Thoracic aorta (tissue), 2 donors: ENCODE data around the gene EIF3A. TPM values are rescaled to one million over a fixed set of nuclear protein-coding genes. Genes with fewer than 3 reads are reported as not detected.

ENCODE experiments used
- ATAC-seq: fragments of 150-250 bp; one replicate; pipeline ENCODE4 v1.8.0; 2017; ENCODE audit warnings: low read depth; ENCODE audit not compliant: insufficient number of reproducible peaks, low FRiP score
- DNase-seq: peaks from one replicate; pipeline ENCODE4 v3.0.0-alpha.2; 2020; ENCODE audit warnings: low spot score
- H3K27ac ChIP-seq, 2 donors: fragments of 200-600 bp; sonication (generic); 1 replicate in 1 of 2; 2 replicates in 1 of 2; pipeline ENCODE4 v1.5.1; 2016; ENCODE audit warnings: mild to moderate bottlenecking in 2 of 2, moderate library complexity in 2 of 2
- H3K27me3 ChIP-seq: fragments of 200-600 bp; sonication (generic); replicated peaks from 2 replicates; pipeline ENCODE4 v1.6.0; 2016; ENCODE audit warnings: mild to moderate bottlenecking; ENCODE audit not compliant: insufficient read depth
- H3K36me3 ChIP-seq: fragments of 200-600 bp; sonication (generic); one replicate; pipeline ENCODE4 v1.5.1; 2016
- H3K4me1 ChIP-seq, 2 donors: fragments of 200-600 bp; sonication (generic); 1 replicate in 1 of 2; 2 replicates in 1 of 2; pipeline versions ENCODE4 v1.5.1 to v1.6.0; 2016; ENCODE audit warnings: low read depth in 2 of 2, mild to moderate bottlenecking in 1 of 2; ENCODE audit not compliant: control insufficient read depth in 1 of 2
- H3K4me3 ChIP-seq: fragments of 200-600 bp; sonication (generic); 2 replicates; pipeline ENCODE4 v1.5.1; 2016; ENCODE audit warnings: mild to moderate bottlenecking
- H3K9me3 ChIP-seq: fragments of 200-600 bp; sonication (generic); 2 replicates; pipeline ENCODE4 v1.5.1; 2016
- CTCF ChIP-seq: fragments of 200-600 bp; sonication (generic); IDR thresholded peaks from one replicate; pipeline ENCODE4 v1.5.1; 2019; ENCODE audit warnings: antibody characterized with exemption
- total RNA-seq, 2 donors: library from RNA; depleted of rRNA; stranded (reverse); fragments of >200 nt; gene quantifications; one replicate each; pipeline versions ENCODE4 v1.1.0 to v1.2.3, GENCODE V29; 2016

Gene EIF3A
- total RNA-seq, 2 donors from 2014 or later: 70.8 to 135 TPM

- H3K27ac ChIP-seq: no peak overlapping the region
These were observed 78.7 kb downstream of the EIF3A start for GRCh38 chr10:119001717-119002500.

GRCh38 chr10:118998183-118998582 is 82.4 kb downstream of the EIF3A start:
- no peak overlapping the region for H3K27ac ChIP-seq
- H3K27me3 ChIP-seq: no peaks in the 10 kb centered on the region
- TF ChIP-seq CTCF: no peak
- no peaks in the 10 kb centered on the region for H3K36me3 ChIP-seq
- H3K9me3 ChIP-seq: no peaks in the 10 kb centered on the region
- H3K4me3 ChIP-seq: no peak overlapping the region
- DNase-seq: no peak
- no peak for ATAC-seq
- no peaks in the 10 kb centered on the region for H3K4me1 ChIP-seq

More at GRCh38 chr10:119001717-119002500, 78.7 kb downstream of the EIF3A start:
- no peak for ATAC-seq
- no peak overlapping the region for H3K4me3 ChIP-seq
- TF ChIP-seq CTCF: no peak
- H3K4me1 ChIP-seq: peaks cover 5 to 9% of the 10 kb centered on the region in 2 donors
- DNase-seq: no peak
- no peaks in the 10 kb centered on the region for H3K36me3 ChIP-seq
- H3K27me3 ChIP-seq: no peaks in the 10 kb centered on the region
- no peaks in the 10 kb centered on the region for H3K9me3 ChIP-seq

- no peaks in the 10 kb centered on the region for H3K27me3 ChIP-seq
- DNase-seq (no peak), ATAC-seq (no peak)
- H3K4me3 ChIP-seq: no peak overlapping the region
- no peaks in the 10 kb centered on the region for H3K9me3 ChIP-seq
- TF ChIP-seq CTCF: no peak
- H3K27ac ChIP-seq: no peak overlapping the region
- H3K36me3 ChIP-seq: no peaks in the 10 kb centered on the region
- no peaks in the 10 kb centered on the region for H3K4me1 ChIP-seq
These were observed 83.2 kb downstream of the EIF3A start for GRCh38 chr10:118997379-118997778.

- no peak for DNase-seq
- H3K4me3 ChIP-seq: no peak overlapping the region
- no peak overlapping the region for H3K27ac ChIP-seq
- H3K36me3 ChIP-seq: no peaks in the 10 kb centered on the region
- no peaks in the 10 kb centered on the region for H3K4me1 ChIP-seq
- no peaks in the 10 kb centered on the region for H3K27me3 ChIP-seq
- no peak for TF ChIP-seq CTCF
- no peak for ATAC-seq
- H3K9me3 ChIP-seq: no peaks in the 10 kb centered on the region
These were observed 84.9 kb downstream of the EIF3A start for GRCh38 chr10:118995739-118996138.

GRCh38 chr10:118994321-118994720 is 86.3 kb downstream of the EIF3A start:
- Histone ChIP-seq H3K27me3 (no peaks in the 10 kb centered on the region), H3K36me3 (no peaks in the 10 kb centered on the region), H3K9me3 (no peaks in the 10 kb centered on the region), H3K4me1 (no peaks in the 10 kb centered on the region), H3K4me3 (no peak overlapping the region), H3K27ac (no peak overlapping the region)
- no peak for TF ChIP-seq CTCF
- no peak for ATAC-seq
- DNase-seq: no peak
